HL-60 (cell line): ENCODE results near the gene KDM4C.

ENCODE experiments used
- CTCF ChIP-seq: IDR thresholded peaks from one replicate; pipeline ENCODE4 v1.5.1; 2011; ENCODE audit warnings: low read length, control low read depth, inconsistent platforms; ENCODE audit not compliant: insufficient read depth
- POLR2AphosphoS5 ChIP-seq: IDR thresholded peaks from 2 replicates; pipeline ENCODE4 v1.6.1; 2012; ENCODE audit warnings: low read depth
- REST ChIP-seq: IDR thresholded peaks from 2 replicates; pipeline ENCODE4 v1.6.1; 2012; ENCODE audit warnings: low read depth; ENCODE audit not compliant: insufficient replicate concordance

- TF ChIP-seq CTCF (no peak), REST (no peak), POLR2AphosphoS5 (no peak)
Observed at GRCh38 chr9:7123743-7124142, 366.0 kb downstream of the KDM4C start.
